Measurements from ENCODE around the gene MYO10.

GRCh38 chr5:16674750-16675149 is 261.3 kb downstream of the MYO10 start:
- TF ChIP-seq CTCF (IDR thresholded peaks at IDR 0.05) (no peak), POLR2A (IDR thresholded peaks at IDR 0.05) (no peak)
